HEK293 (cell line): Measurements from ENCODE around the gene ASB10.

Experiments used
- SALL2 ChIP-seq: fragments of 450-650 bp; formaldehyde crosslinking; IDR thresholded peaks from 2 replicates; pipeline ENCODE4 v1.5.0; 2017; ENCODE audit warnings: missing biosample characterization, mild to moderate bottlenecking, missing genetic modification characterization, borderline replicate concordance
- ZNF175 ChIP-seq: fragments of 450-650 bp; formaldehyde crosslinking; IDR thresholded peaks from 2 replicates; pipeline ENCODE4 v1.5.1; 2016; ENCODE audit warnings: missing biosample characterization, missing genetic modification characterization
- ZNF23 ChIP-seq: fragments of 450-650 bp; formaldehyde crosslinking; IDR thresholded peaks from 2 replicates; pipeline ENCODE4 v1.5.1; 2016; ENCODE audit warnings: missing biosample characterization, missing genetic modification characterization, borderline replicate concordance
- ZNF670 ChIP-seq: fragments of 450-650 bp; formaldehyde crosslinking; IDR thresholded peaks from 2 replicates; pipeline ENCODE4 v1.5.1; 2016; ENCODE audit warnings: missing biosample characterization, missing genetic modification characterization, low read depth
- ZNF76 ChIP-seq: fragments of 450-650 bp; formaldehyde crosslinking; IDR thresholded peaks from 2 replicates; pipeline ENCODE4; 2016; ENCODE audit warnings: low read depth, missing biosample characterization, missing genetic modification characterization, borderline replicate concordance
- ZSCAN23 ChIP-seq: fragments of 450-650 bp; formaldehyde crosslinking; IDR thresholded peaks from 2 replicates; pipeline ENCODE4 v1.5.1; 2016; ENCODE audit warnings: missing biosample characterization, missing genetic modification characterization
- TF ChIP-seq, protein P1 (sequence below): fragments of 450-650 bp; formaldehyde crosslinking; IDR thresholded peaks from 2 replicates; pipeline ENCODE4 v1.5.1; 2016; ENCODE audit warnings: missing biosample characterization, missing genetic modification characterization
- TF ChIP-seq, protein P2 (sequence below): fragments of 450-650 bp; formaldehyde crosslinking; IDR thresholded peaks from 2 replicates; pipeline ENCODE4 v1.5.1; 2016; ENCODE audit warnings: missing biosample characterization, missing genetic modification characterization
- TF ChIP-seq, protein P3 (sequence below): IDR thresholded peaks from 2 replicates; pipeline ENCODE4 v1.6.1; 2011; ENCODE audit warnings: mild to moderate bottlenecking, low read depth, low read length, borderline replicate concordance
- TF ChIP-seq, protein P4 (sequence below): fragments of 450-650 bp; formaldehyde crosslinking; IDR thresholded peaks from 2 replicates; pipeline ENCODE4 v1.5.1; 2016; ENCODE audit warnings: missing biosample characterization, missing genetic modification characterization

DNA sequence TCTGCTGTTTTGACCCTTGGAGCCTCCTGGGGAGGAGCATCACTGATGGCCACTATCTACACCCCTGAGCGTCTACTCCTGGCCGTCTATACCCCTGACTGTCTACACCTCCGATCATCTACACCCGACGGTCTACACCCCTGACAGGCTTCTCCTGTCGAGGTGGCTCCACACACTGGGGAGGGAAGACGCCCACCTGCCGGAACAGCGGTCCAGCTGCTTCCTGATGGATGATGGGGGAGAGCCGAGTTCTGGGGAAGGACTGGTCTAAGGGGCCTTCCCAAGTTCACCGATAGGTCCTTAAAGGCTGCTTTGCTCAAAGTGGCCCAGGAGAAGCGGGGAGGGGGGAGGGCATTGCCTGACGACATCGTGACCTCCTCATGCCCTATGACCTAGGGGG, 58.9 kb downstream of the ASB10 start:
- TF ChIP-seq, protein P1, sequence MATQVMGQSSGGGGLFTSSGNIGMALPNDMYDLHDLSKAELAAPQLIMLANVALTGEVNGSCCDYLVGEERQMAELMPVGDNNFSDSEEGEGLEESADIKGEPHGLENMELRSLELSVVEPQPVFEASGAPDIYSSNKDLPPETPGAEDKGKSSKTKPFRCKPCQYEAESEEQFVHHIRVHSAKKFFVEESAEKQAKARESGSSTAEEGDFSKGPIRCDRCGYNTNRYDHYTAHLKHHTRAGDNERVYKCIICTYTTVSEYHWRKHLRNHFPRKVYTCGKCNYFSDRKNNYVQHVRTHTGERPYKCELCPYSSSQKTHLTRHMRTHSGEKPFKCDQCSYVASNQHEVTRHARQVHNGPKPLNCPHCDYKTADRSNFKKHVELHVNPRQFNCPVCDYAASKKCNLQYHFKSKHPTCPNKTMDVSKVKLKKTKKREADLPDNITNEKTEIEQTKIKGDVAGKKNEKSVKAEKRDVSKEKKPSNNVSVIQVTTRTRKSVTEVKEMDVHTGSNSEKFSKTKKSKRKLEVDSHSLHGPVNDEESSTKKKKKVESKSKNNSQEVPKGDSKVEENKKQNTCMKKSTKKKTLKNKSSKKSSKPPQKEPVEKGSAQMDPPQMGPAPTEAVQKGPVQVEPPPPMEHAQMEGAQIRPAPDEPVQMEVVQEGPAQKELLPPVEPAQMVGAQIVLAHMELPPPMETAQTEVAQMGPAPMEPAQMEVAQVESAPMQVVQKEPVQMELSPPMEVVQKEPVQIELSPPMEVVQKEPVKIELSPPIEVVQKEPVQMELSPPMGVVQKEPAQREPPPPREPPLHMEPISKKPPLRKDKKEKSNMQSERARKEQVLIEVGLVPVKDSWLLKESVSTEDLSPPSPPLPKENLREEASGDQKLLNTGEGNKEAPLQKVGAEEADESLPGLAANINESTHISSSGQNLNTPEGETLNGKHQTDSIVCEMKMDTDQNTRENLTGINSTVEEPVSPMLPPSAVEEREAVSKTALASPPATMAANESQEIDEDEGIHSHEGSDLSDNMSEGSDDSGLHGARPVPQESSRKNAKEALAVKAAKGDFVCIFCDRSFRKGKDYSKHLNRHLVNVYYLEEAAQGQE (tag by site-specific recombination) = no peak
- TF ChIP-seq ZNF23 (tag by site-specific recombination) (no peak), ZNF76 (no peak), SALL2 (tag by site-specific recombination) (no peak), ZSCAN23 (tag by site-specific recombination) (no peak), ZNF175 (tag by site-specific recombination) (no peak), ZNF670 (tag by site-specific recombination) (no peak)
- TF ChIP-seq, protein P2, sequence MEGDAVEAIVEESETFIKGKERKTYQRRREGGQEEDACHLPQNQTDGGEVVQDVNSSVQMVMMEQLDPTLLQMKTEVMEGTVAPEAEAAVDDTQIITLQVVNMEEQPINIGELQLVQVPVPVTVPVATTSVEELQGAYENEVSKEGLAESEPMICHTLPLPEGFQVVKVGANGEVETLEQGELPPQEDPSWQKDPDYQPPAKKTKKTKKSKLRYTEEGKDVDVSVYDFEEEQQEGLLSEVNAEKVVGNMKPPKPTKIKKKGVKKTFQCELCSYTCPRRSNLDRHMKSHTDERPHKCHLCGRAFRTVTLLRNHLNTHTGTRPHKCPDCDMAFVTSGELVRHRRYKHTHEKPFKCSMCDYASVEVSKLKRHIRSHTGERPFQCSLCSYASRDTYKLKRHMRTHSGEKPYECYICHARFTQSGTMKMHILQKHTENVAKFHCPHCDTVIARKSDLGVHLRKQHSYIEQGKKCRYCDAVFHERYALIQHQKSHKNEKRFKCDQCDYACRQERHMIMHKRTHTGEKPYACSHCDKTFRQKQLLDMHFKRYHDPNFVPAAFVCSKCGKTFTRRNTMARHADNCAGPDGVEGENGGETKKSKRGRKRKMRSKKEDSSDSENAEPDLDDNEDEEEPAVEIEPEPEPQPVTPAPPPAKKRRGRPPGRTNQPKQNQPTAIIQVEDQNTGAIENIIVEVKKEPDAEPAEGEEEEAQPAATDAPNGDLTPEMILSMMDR (tag by site-specific recombination) = no peak
- TF ChIP-seq, protein P3, sequence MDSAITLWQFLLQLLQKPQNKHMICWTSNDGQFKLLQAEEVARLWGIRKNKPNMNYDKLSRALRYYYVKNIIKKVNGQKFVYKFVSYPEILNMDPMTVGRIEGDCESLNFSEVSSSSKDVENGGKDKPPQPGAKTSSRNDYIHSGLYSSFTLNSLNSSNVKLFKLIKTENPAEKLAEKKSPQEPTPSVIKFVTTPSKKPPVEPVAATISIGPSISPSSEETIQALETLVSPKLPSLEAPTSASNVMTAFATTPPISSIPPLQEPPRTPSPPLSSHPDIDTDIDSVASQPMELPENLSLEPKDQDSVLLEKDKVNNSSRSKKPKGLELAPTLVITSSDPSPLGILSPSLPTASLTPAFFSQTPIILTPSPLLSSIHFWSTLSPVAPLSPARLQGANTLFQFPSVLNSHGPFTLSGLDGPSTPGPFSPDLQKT = no peak
- TF ChIP-seq, protein P4, sequence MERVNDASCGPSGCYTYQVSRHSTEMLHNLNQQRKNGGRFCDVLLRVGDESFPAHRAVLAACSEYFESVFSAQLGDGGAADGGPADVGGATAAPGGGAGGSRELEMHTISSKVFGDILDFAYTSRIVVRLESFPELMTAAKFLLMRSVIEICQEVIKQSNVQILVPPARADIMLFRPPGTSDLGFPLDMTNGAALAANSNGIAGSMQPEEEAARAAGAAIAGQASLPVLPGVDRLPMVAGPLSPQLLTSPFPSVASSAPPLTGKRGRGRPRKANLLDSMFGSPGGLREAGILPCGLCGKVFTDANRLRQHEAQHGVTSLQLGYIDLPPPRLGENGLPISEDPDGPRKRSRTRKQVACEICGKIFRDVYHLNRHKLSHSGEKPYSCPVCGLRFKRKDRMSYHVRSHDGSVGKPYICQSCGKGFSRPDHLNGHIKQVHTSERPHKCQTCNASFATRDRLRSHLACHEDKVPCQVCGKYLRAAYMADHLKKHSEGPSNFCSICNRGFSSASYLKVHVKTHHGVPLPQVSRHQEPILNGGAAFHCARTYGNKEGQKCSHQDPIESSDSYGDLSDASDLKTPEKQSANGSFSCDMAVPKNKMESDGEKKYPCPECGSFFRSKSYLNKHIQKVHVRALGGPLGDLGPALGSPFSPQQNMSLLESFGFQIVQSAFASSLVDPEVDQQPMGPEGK (tag by site-specific recombination) = no peak
